HCT116 (cell line): Measurements from ENCODE around the gene SLC4A9. TPM values are rescaled to one million over a fixed set of nuclear protein-coding genes. Genes with fewer than 3 reads are reported as not detected.

Experiments used
- ATAC-seq: fragments of 200-7000 bp; cut with Tn5 transposase; 2 replicates; pipeline ENCODE4 v1.9.1; 2020; ENCODE audit warnings: mild to moderate bottlenecking, moderate library complexity
- Bru-seq: library from RNA; stranded (reverse); fragments of 400-500 nt; gene quantifications from one replicate; lab custom pipeline; 2021; lab: Mats Ljungman, UMichigan
- BruChase-seq, 2 experiments: library from RNA; stranded (reverse); fragments of 400-500 nt; gene quantifications; one replicate each; lab custom pipeline; 2021; lab: Mats Ljungman, UMichigan
- BruUV-seq: library from RNA; stranded (reverse); fragments of 400-500 nt; replicated peaks from 2 replicates; lab custom pipeline; 2021; lab: Mats Ljungman, UMichigan
- CTCF ChIA-PET: fragments of 300-600 bp; sonication (Branson Sonifier 250); formaldehyde crosslinking; loops from one replicate; lab custom pipeline; 2021; ENCODE audit warnings: antibody characterized with exemption; lab: Charles Lee
- POLR2A ChIA-PET: fragments of 300-600, 350-600 bp; sonication (Branson Sonifier 250); formaldehyde crosslinking; loops from one replicate; lab custom pipeline; 2021; ENCODE audit warnings: antibody characterized with exemption; lab: Charles Lee
- RAD21 ChIA-PET, 2 experiments: fragments of 300-600 bp; sonication (Branson Sonifier 250); formaldehyde crosslinking; loops; one replicate each; lab custom pipeline; 2023; ENCODE audit warnings: low total read pairs in 2 of 2; ENCODE audit not compliant: uncharacterized antibody in 2 of 2, unreplicated experiment in 2 of 2, low non-redundant PET in 1 of 2; lab: Charles Lee
- DNase-seq: peaks from one replicate; pipeline ENCODE4 v3.0.0-alpha.2; 2010; ENCODE audit warnings: low read depth, low spot score
- H2AFZ ChIP-seq: fragments of 200-600 bp; shearing (Covaris generic), sonication (generic); 2 replicates; pipeline ENCODE4 v1.6.1; 2017; ENCODE audit warnings: low read depth, mixed run types, mixed read lengths, antibody characterized with exemption, low read length; ENCODE audit not compliant: poor library complexity, severe bottlenecking
- H3K27ac ChIP-seq: 2 replicates; pipeline ENCODE4 v1.5.1; 2012; ENCODE audit warnings: low read depth, low read length
- H3K27me3 ChIP-seq: fragments of 200-600 bp; sonication (generic); 2 replicates; pipeline ENCODE4 v1.6.1; 2016; ENCODE audit warnings: mixed run types, low read length, mixed read lengths; ENCODE audit not compliant: insufficient read depth
- H3K36me3 ChIP-seq, 2 experiments: fragments of 200-500 bp in 1 of 2; fragments of 200-600 bp in 1 of 2; sonication (Bioruptor generic) in 1 of 2; sonication (generic) in 1 of 2; 2 replicates each; pipeline versions ENCODE4 v1.5.1 to v1.6.1; 2014 to 2016; ENCODE audit warnings: low read length in 2 of 2, inconsistent platforms in 1 of 2, mixed read lengths in 1 of 2, mixed run types in 1 of 2; ENCODE audit not compliant: insufficient read depth in 2 of 2, control insufficient read depth in 1 of 2
- H3K4me1 ChIP-seq, 2 experiments: fragments of 200-600 bp in 1 of 2; sonication (generic) in 1 of 2; 2 replicates each; pipeline versions ENCODE4 v1.5.1 to v1.6.1; 2012 to 2017; ENCODE audit warnings: low read length in 2 of 2, inconsistent platforms in 1 of 2, mild to moderate bottlenecking in 1 of 2, mixed read lengths in 1 of 2, mixed run types in 1 of 2, moderate library complexity in 1 of 2; ENCODE audit not compliant: insufficient read depth in 2 of 2, control insufficient read depth in 1 of 2
- H3K4me2 ChIP-seq: fragments of 200-600 bp; sonication (generic); 2 replicates; pipeline ENCODE4 v1.6.1; 2017; ENCODE audit warnings: mixed run types, low read length, mixed read lengths
- H3K4me3 ChIP-seq, 2 experiments: fragments of 200-600 bp in 1 of 2; sonication (generic) in 1 of 2; replicated peaks in 1 of 2; 2 replicates each; pipeline ENCODE4 v1.5.1; 2011 to 2016; ENCODE audit warnings: low read length in 2 of 2, control low read depth in 1 of 2, low read depth in 1 of 2, mild to moderate bottlenecking in 1 of 2, mixed read lengths in 1 of 2, mixed run types in 1 of 2
- H3K79me2 ChIP-seq: fragments of 200-600 bp; sonication (generic); 2 replicates; pipeline ENCODE4 v1.6.1; 2017; ENCODE audit warnings: mild to moderate bottlenecking, mixed run types, low read length, moderate library complexity, mixed read lengths; ENCODE audit not compliant: insufficient read depth
- H3K9ac ChIP-seq: fragments of 200-600 bp; sonication (generic); 2 replicates; pipeline ENCODE4 v1.6.1; 2016; ENCODE audit warnings: low read length, mixed read lengths
- H3K9me2 ChIP-seq: fragments of 200-600 bp; sonication (generic), shearing (Covaris generic); 2 replicates; pipeline ENCODE4 v1.6.1; 2017; ENCODE audit warnings: mixed run types, mild to moderate bottlenecking, moderate library complexity; ENCODE audit not compliant: insufficient read depth
- H3K9me3 ChIP-seq, 2 experiments: fragments of 200-500 bp in 1 of 2; fragments of 200-600 bp in 1 of 2; sonication (Bioruptor generic) in 1 of 2; sonication (generic) in 1 of 2; 2 replicates each; pipeline ENCODE4 v1.6.1; 2014 to 2017; ENCODE audit warnings: low read length in 2 of 2, mixed read lengths in 2 of 2, inconsistent platforms in 1 of 2, low read depth in 1 of 2, mild to moderate bottlenecking in 1 of 2, mixed run types in 1 of 2, moderate library complexity in 1 of 2; ENCODE audit not compliant: control insufficient read depth in 1 of 2, insufficient read depth in 1 of 2
- H4K20me1 ChIP-seq: fragments of 200-600 bp; sonication (generic), shearing (Covaris generic); 2 replicates; pipeline ENCODE4 v1.6.1; 2017; ENCODE audit warnings: mixed run types, mild to moderate bottlenecking, moderate library complexity; ENCODE audit not compliant: insufficient read depth
- CBX3 ChIP-seq: IDR thresholded peaks from 2 replicates; pipeline ENCODE4 v1.6.1; 2012; ENCODE audit warnings: low read depth
- CEBPB ChIP-seq: IDR thresholded peaks from 2 replicates; pipeline ENCODE4 v1.6.1; 2012; ENCODE audit warnings: low read depth
- CTCF ChIP-seq, 3 experiments: fragments of 200-600 bp in 1 of 3; sonication (generic) in 1 of 3; IDR thresholded peaks in 2 of 3; conservative IDR thresholded peaks in 1 of 3; 2 replicates each; pipeline ENCODE4 v1.5.1; 2012 to 2017; ENCODE audit warnings: low read depth in 2 of 3, low read length in 2 of 3, antibody characterized with exemption in 1 of 3, borderline replicate concordance in 1 of 3, control low read depth in 1 of 3, mild to moderate bottlenecking in 1 of 3, mixed read lengths in 1 of 3, mixed run types in 1 of 3, moderate library complexity in 1 of 3; ENCODE audit not compliant: insufficient read depth in 1 of 3
- EZH2 ChIP-seq: fragments of 200-600 bp; sonication (generic); IDR thresholded peaks from 2 replicates; pipeline ENCODE4 v1.6.1; 2017; ENCODE audit warnings: antibody characterized with exemption, mixed run types
- FOSL1 ChIP-seq: IDR thresholded peaks from 2 replicates; pipeline ENCODE4 v1.6.1; 2012; ENCODE audit warnings: low read depth
- JUND ChIP-seq: IDR thresholded peaks from 2 replicates; pipeline ENCODE4 v1.6.1; 2012
- POLR2AphosphoS5 ChIP-seq: IDR thresholded peaks from 2 replicates; pipeline ENCODE4 v1.6.1; 2011; ENCODE audit warnings: mild to moderate bottlenecking, low read depth, low read length, moderate library complexity
- RAD21 ChIP-seq: IDR thresholded peaks from 2 replicates; pipeline ENCODE4 v1.6.1; 2012; ENCODE audit warnings: low read depth, mild to moderate bottlenecking
- YY1 ChIP-seq: IDR thresholded peaks from 2 replicates; pipeline ENCODE4 v1.6.1; 2011; ENCODE audit warnings: low read length, low read depth, moderate library complexity, mild to moderate bottlenecking; ENCODE audit not compliant: insufficient replicate concordance; ENCODE audit errors: extremely low read depth
- ZFX ChIP-seq: fragments of 450-650 bp; IDR thresholded peaks from 2 replicates; pipeline ENCODE4 v1.6.1; 2017
- intact Hi-C: fragments of 100-400 bp; cut with micrococcal nuclease; formaldehyde crosslinking; loops from 2 replicates; pipeline ENCODE4 v1.10.0; 2022
- long read RNA-seq: library from polyadenylated mRNA; unstranded; transcript quantifications from one replicate; pipeline ENCODE4 v2.0.0, GENCODE V29; 2021; ENCODE audit not compliant: unreplicated experiment
- polyA plus RNA-seq: library from polyadenylated mRNA; unstranded; fragments of >200 nt; gene quantifications from 2 replicates; pipeline ENCODE4 v1.2.1, GENCODE V29; 2012; ENCODE audit warnings: missing spikeins
- total RNA-seq: library from RNA; stranded (reverse); gene quantifications from one replicate; pipeline ENCODE4 v1.2.1, GENCODE V29; 2021; ENCODE audit not compliant: unreplicated experiment
- TF ChIP-seq, protein P1 (sequence below): IDR thresholded peaks from 2 replicates; pipeline ENCODE4 v1.6.1; 2011; ENCODE audit warnings: mild to moderate bottlenecking, low read length, moderate library complexity; ENCODE audit not compliant: insufficient replicate concordance; ENCODE audit errors: extremely low read depth

SLC4A9 gene
- total RNA-seq (0.49 TPM), Bru-seq, nascent RNA (percentile 34 among the genes with signal in this experiment), BruChase-seq, experiment 1, labeled RNA remaining after a 6-hour chase (percentile 16 among the genes with signal in this experiment), BruChase-seq, experiment 2, labeled RNA remaining after a 2-hour chase (percentile 35 among the genes with signal in this experiment)
- 0.08 and 0.26 TPM in 2 replicates for polyA plus RNA-seq
- long read RNA-seq, partial matches to known transcripts = 0 of 2 reads
- long read RNA-seq, other reads (novel, unspliced or antisense) = 2 of 2 reads

- H3K36me3 ChIP-seq = no peaks in the 10 kb centered on the region
- ATAC-seq = no peak
- no peaks in the 10 kb centered on the region for H3K79me2 ChIP-seq
- H3K9me3 ChIP-seq = no peaks in the 10 kb centered on the region
- H3K9ac ChIP-seq = no peak within 1 kb of the TSS
- H4K20me1 ChIP-seq = no peaks in the 10 kb centered on the region
- no peaks in the 10 kb centered on the region for H3K27me3 ChIP-seq
- H3K4me3 ChIP-seq = no peak within 1 kb of the TSS
- H3K4me1 ChIP-seq = peaks cover 3 to 33% of the 10 kb centered on the region in 2 experiments; a peak in 3 of 4 replicates
- CTCF ChIA-PET = interaction anchor here (1.0 to 3.5 kb wide), 5 partner anchors 8 to 360 kb away, joined by 5 to 186 read pairs (median 8); partner anchors contain the start of gene HBEGF
- TF ChIP-seq CEBPB (no peak), EZH2 (no peak), POLR2AphosphoS5 (no peak), FOSL1 (no peak), YY1 (no peak), ZFX (no peak), JUND (no peak), CTCF (IDR thresholded peaks at IDR 0.05 in 2 of 3, conservative IDR thresholded peaks at IDR 0.05 in 1 of 3; ENCODE audit: borderline replicate concordance in 1 of 3, insufficient read depth in 1 of 3, low read depth in 2 of 3, low read length in 2 of 3) (no peak), RAD21 (no peak), CBX3 (no peak)
- TF ChIP-seq, protein P1, sequence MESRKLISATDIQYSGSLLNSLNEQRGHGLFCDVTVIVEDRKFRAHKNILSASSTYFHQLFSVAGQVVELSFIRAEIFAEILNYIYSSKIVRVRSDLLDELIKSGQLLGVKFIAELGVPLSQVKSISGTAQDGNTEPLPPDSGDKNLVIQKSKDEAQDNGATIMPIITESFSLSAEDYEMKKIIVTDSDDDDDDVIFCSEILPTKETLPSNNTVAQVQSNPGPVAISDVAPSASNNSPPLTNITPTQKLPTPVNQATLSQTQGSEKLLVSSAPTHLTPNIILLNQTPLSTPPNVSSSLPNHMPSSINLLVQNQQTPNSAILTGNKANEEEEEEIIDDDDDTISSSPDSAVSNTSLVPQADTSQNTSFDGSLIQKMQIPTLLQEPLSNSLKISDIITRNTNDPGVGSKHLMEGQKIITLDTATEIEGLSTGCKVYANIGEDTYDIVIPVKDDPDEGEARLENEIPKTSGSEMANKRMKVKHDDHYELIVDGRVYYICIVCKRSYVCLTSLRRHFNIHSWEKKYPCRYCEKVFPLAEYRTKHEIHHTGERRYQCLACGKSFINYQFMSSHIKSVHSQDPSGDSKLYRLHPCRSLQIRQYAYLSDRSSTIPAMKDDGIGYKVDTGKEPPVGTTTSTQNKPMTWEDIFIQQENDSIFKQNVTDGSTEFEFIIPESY = no peak
- TF ChIP-seq, all 23 proteins: peak for 0
- ChIA-PET POLR2A (no interaction called here), RAD21 (interaction anchor here in 1 of 2 experiments (0.6 kb wide), 1 partner anchor 352 kb away, joined by 3 read pairs; no protein-coding TSS in a partner anchor)
- intact Hi-C loops = no loop called here
- no peak for DNase-seq
- H3K4me2 ChIP-seq = no peak within 1 kb of the TSS
- no peaks in the 10 kb centered on the region for H3K9me2 ChIP-seq
- H2AFZ ChIP-seq = peak within 1 kb of the TSS; percentile 88
- no TSS peak for BruUV-seq
- no peak within 1 kb of the TSS for H3K27ac ChIP-seq
Measured at GRCh38 chr5:140360101-140360500, at the start of gene SLC4A9. Gene SLC4A9, plus strand, starts transcription at chr5:140360194. Its CDS starts 43 bp downstream, at chr5:140360237.
